ENCODE data around the gene DNAI2.

DNA sequence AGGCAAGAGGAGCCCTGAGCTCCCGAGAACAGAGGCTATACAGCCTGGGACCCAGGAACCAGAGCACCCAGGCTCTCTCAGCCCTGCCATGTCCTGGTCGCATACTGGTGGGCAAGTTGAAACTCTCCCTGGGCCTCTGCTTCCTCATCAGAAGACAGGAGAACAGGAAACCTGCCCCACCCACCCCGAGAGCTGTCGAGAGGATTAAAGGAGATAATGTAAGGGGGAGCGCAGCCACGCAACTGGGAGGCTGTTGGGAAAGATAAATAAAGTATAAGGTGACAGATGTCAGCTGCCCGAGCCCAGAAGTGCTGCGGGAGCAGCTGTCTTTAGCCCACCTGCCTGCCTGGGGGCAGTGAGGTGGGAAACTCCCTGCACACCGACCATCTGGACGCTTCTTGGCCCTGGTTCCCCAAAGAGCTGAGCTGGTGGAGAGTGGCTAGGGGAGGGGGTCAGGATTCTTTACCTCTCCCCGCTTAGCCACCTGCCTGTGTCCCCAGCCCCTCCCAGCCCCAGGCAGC lies 58.8 kb downstream of the DNAI2 start:
- TF ChIP-seq CTCF (IDR thresholded peaks at IDR 0.05): no peak
- no peak for TF ChIP-seq RXRA (IDR thresholded peaks at IDR 0.05; ENCODE audit: borderline replicate concordance, low read depth)
- TF ChIP-seq POLR2AphosphoS5 (IDR thresholded peaks at IDR 0.05; ENCODE audit: low read depth, low read length): no peak
- TF ChIP-seq MEF2A (IDR thresholded peaks at IDR 0.05; ENCODE audit: borderline replicate concordance, low read depth): no peak
- TF ChIP-seq ZBTB33 (IDR thresholded peaks at IDR 0.05; ENCODE audit: borderline replicate concordance, low read depth): no peak
- TF ChIP-seq GABPA (IDR thresholded peaks at IDR 0.05; ENCODE audit: low read depth): no peak
- TF ChIP-seq, protein P1, sequence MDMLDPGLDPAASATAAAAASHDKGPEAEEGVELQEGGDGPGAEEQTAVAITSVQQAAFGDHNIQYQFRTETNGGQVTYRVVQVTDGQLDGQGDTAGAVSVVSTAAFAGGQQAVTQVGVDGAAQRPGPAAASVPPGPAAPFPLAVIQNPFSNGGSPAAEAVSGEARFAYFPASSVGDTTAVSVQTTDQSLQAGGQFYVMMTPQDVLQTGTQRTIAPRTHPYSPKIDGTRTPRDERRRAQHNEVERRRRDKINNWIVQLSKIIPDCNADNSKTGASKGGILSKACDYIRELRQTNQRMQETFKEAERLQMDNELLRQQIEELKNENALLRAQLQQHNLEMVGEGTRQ (IDR thresholded peaks at IDR 0.05; ENCODE audit: borderline replicate concordance, low read depth, low read length): no peak

All from SK-N-SH (cell line).